H9 (cell line): ENCODE data around the gene MYRIP. TPM values are rescaled to one million over a fixed set of nuclear protein-coding genes. Genes with fewer than 3 reads are reported as not detected.

Source experiments
- DNase-seq: peaks from one replicate; pipeline ENCODE4 v3.0.0-alpha.2; 2017
- H2AFZ ChIP-seq: one replicate; pipeline ENCODE4 v1.6.1; 2013; ENCODE audit warnings: mild to moderate bottlenecking, low read length, control low read depth, moderate library complexity
- H2AK5ac ChIP-seq: 2 replicates; pipeline ENCODE4 v1.6.1; 2013; ENCODE audit warnings: low read length, control low read depth, mixed read lengths; ENCODE audit not compliant: insufficient read length
- H2BK120ac ChIP-seq: one replicate; pipeline ENCODE4 v1.6.1; 2013; ENCODE audit warnings: low read depth, mild to moderate bottlenecking, low read length, control low read depth, inconsistent platforms; ENCODE audit not compliant: poor library complexity, severe bottlenecking
- H2BK12ac ChIP-seq: 2 replicates; pipeline ENCODE4 v1.6.1; 2013; ENCODE audit warnings: low read length, control low read depth, mixed read lengths, low read depth; ENCODE audit not compliant: insufficient read length
- H2BK15ac ChIP-seq: 2 replicates; pipeline ENCODE4 v1.6.1; 2013; ENCODE audit warnings: low read depth, low read length, control low read depth
- H2BK20ac ChIP-seq: one replicate; pipeline ENCODE4 v1.6.1; 2013; ENCODE audit warnings: low read depth, mild to moderate bottlenecking, low read length, control low read depth, inconsistent platforms; ENCODE audit not compliant: poor library complexity, severe bottlenecking
- H2BK5ac ChIP-seq: 2 replicates; pipeline ENCODE4 v1.6.1; 2013; ENCODE audit warnings: low read length, control low read depth, mixed read lengths; ENCODE audit not compliant: insufficient read length
- H3K14ac ChIP-seq: 2 replicates; pipeline ENCODE4 v1.6.1; 2013; ENCODE audit warnings: low read length, control low read depth; ENCODE audit not compliant: insufficient read depth
- H3K18ac ChIP-seq: 2 replicates; pipeline ENCODE4 v1.6.1; 2013; ENCODE audit warnings: low read depth, mild to moderate bottlenecking, mixed read lengths, low read length, control low read depth; ENCODE audit not compliant: insufficient read length
- H3K23ac ChIP-seq: 2 replicates; pipeline ENCODE4 v1.6.1; 2013; ENCODE audit warnings: low read length, control low read depth, mixed read lengths, low read depth; ENCODE audit not compliant: insufficient read length
- H3K23me2 ChIP-seq: 2 replicates; pipeline ENCODE4 v1.6.1; 2013; ENCODE audit warnings: low read depth, mild to moderate bottlenecking, mixed read lengths, low read length, control low read depth; ENCODE audit not compliant: insufficient read length, poor library complexity, severe bottlenecking
- H3K27ac ChIP-seq: 2 replicates; pipeline ENCODE4 v1.5.1; 2013; ENCODE audit warnings: low read length, control low read depth, mixed read lengths, low read depth; ENCODE audit not compliant: insufficient read length
- H3K27me3 ChIP-seq: 2 replicates; pipeline ENCODE4 v1.6.1; 2013; ENCODE audit warnings: low read length, control low read depth, inconsistent platforms; ENCODE audit not compliant: insufficient read depth
- H3K4ac ChIP-seq: 2 replicates; pipeline ENCODE4 v1.6.1; 2013; ENCODE audit warnings: low read depth, mild to moderate bottlenecking, control low read depth, inconsistent platforms, low read length, moderate library complexity
- H3K4me1 ChIP-seq: 2 replicates; pipeline ENCODE4 v1.6.1; 2013; ENCODE audit warnings: low read length, control low read depth, inconsistent platforms; ENCODE audit not compliant: insufficient read depth
- H3K4me2 ChIP-seq: 2 replicates; pipeline ENCODE4 v1.6.1; 2013; ENCODE audit warnings: low read length, control low read depth, mixed read lengths; ENCODE audit not compliant: insufficient read length, insufficient read depth
- H3K56ac ChIP-seq: 2 replicates; pipeline ENCODE4 v1.6.1; 2013; ENCODE audit warnings: low read depth, mild to moderate bottlenecking, mixed read lengths, low read length, control low read depth; ENCODE audit not compliant: insufficient read length
- H3K79me1 ChIP-seq: 2 replicates; pipeline ENCODE4 v1.6.1; 2013; ENCODE audit warnings: low read depth, mild to moderate bottlenecking, moderate library complexity, low read length, control low read depth, inconsistent platforms; ENCODE audit not compliant: insufficient read depth, poor library complexity, severe bottlenecking
- H3K79me2 ChIP-seq: 2 replicates; pipeline ENCODE4 v1.6.1; 2013; ENCODE audit warnings: low read length, control low read depth, inconsistent platforms; ENCODE audit not compliant: insufficient read depth
- H3K9ac ChIP-seq: 2 replicates; pipeline ENCODE4 v1.6.1; 2013; ENCODE audit warnings: low read length, control low read depth, mixed read lengths; ENCODE audit not compliant: insufficient read length; ENCODE audit errors: extremely low read depth
- H3K9me3 ChIP-seq: one replicate; pipeline ENCODE4 v1.6.1; 2013; ENCODE audit warnings: low read depth, low read length, inconsistent platforms; ENCODE audit not compliant: control insufficient read depth
- H3T11ph ChIP-seq: one replicate; pipeline ENCODE4 v1.6.1; 2013; ENCODE audit warnings: mild to moderate bottlenecking, low read length, control low read depth, inconsistent platforms
- H4K20me1 ChIP-seq: one replicate; pipeline ENCODE4 v1.6.1; 2013; ENCODE audit not compliant: control insufficient read depth, insufficient read length, insufficient read depth
- H4K5ac ChIP-seq: 2 replicates; pipeline ENCODE4 v1.6.1; 2013; ENCODE audit warnings: low read depth, mild to moderate bottlenecking, mixed read lengths, low read length, control low read depth; ENCODE audit not compliant: insufficient read length
- H4K8ac ChIP-seq: replicated peaks from 2 replicates; pipeline ENCODE4 v1.6.1; 2013; ENCODE audit warnings: low read length, control low read depth, mixed read lengths, low read depth; ENCODE audit not compliant: insufficient read length
- H4K91ac ChIP-seq: 2 replicates; pipeline ENCODE4 v1.6.1; 2013; ENCODE audit warnings: low read depth, mild to moderate bottlenecking, moderate library complexity, mixed read lengths, low read length, control low read depth; ENCODE audit not compliant: insufficient read length
- H3K27ac Mint-ChIP-seq, 3 experiments: 2 replicates in 2 of 3; 3 replicates in 1 of 3; pipeline ENCODE4 v1.8.0; 2020 to 2021; ENCODE audit warnings: mixed read lengths in 3 of 3, mild to moderate bottlenecking in 1 of 3, moderate library complexity in 1 of 3
- H3K27me3 Mint-ChIP-seq: 2 replicates; pipeline ENCODE4 v1.8.0; 2021; ENCODE audit warnings: low read depth, mild to moderate bottlenecking, moderate library complexity, mixed read lengths
- H3K36me3 Mint-ChIP-seq, 3 experiments: 2 replicates in 2 of 3; 3 replicates in 1 of 3; pipeline ENCODE4 v1.8.0; 2020 to 2021; ENCODE audit warnings: low read depth in 3 of 3, mixed read lengths in 3 of 3; ENCODE audit not compliant: insufficient read depth in 1 of 3
- H3K4me1 Mint-ChIP-seq, 2 experiments: 2 replicates each; pipeline ENCODE4 v1.8.0; 2020; ENCODE audit warnings: mixed read lengths in 2 of 2
- H3K4me3 Mint-ChIP-seq, 2 experiments: 2 replicates in 1 of 2; 3 replicates in 1 of 2; pipeline ENCODE4 v1.8.0; 2020 to 2021; ENCODE audit warnings: mild to moderate bottlenecking in 2 of 2, mixed read lengths in 2 of 2, moderate library complexity in 1 of 2
- H3K9me3 Mint-ChIP-seq, 2 experiments: 2 replicates in 1 of 2; 3 replicates in 1 of 2; pipeline ENCODE4 v1.8.0; 2020; ENCODE audit warnings: mild to moderate bottlenecking in 2 of 2, mixed read lengths in 2 of 2, moderate library complexity in 1 of 2
- total RNA-seq: library from RNA; stranded (reverse); gene quantifications from 2 replicates; pipeline ENCODE4 v1.2.1, GENCODE V29; 2021
- TF ChIP-seq, protein P1 (sequence below): fragments of 200-600 bp; sonication (generic); conservative IDR thresholded peaks from 3 replicates; pipeline ENCODE4 v1.8.0; 2021; ENCODE audit warnings: antibody characterized with exemption, mild to moderate bottlenecking

Gene MYRIP
- total RNA-seq, 1 experiment from 2014 or later: 1.8 TPM

DNA sequence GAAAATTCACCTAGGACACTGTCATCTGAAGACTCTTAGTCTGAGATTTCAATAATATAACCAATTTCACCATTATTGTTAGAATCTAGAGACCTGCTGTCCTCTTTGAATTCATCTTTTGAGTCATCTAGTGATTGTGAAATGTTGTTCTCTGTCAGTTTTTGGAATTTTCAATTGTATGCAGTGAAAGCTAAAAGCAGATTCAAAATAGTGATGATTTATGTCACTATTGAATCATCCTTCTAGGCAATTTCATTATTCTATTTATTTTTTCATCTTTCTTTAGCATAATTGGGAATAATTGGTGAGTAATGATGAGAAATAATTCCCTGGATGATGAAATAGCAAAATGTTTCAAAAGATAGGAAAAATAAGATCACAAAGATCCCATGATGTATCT lies 398.4 kb downstream of the MYRIP start:
- no peak overlapping the region for H3K56ac ChIP-seq
- peaks cover 4 to 7% of the 10 kb centered on the region in 2 experiments; a peak in 3 of 4 replicates for H3K4me1 Mint-ChIP-seq
- H3T11ph ChIP-seq: no peak overlapping the region
- H3K18ac ChIP-seq: no peak overlapping the region
- no peak overlapping the region for H2BK120ac ChIP-seq
- no peaks in the 10 kb centered on the region for H3K79me2 ChIP-seq
- no peaks in the 10 kb centered on the region for H3K79me1 ChIP-seq
- no peaks in the 10 kb centered on the region for H3K9me3 ChIP-seq
- no peak overlapping the region for H3K4ac ChIP-seq
- H3K4me3 Mint-ChIP-seq: no peak overlapping the region
- H4K5ac ChIP-seq: no peak overlapping the region
- H2AK5ac ChIP-seq: no peak overlapping the region
- H3K23ac ChIP-seq: no peak overlapping the region
- no peak overlapping the region for H4K8ac ChIP-seq
- no peak overlapping the region for H2BK20ac ChIP-seq
- no peak for DNase-seq
- H2BK5ac ChIP-seq: no peak overlapping the region
- H2BK15ac ChIP-seq: no peak overlapping the region
- H4K91ac ChIP-seq: no peak overlapping the region
- H3K27me3 Mint-ChIP-seq: no peaks in the 10 kb centered on the region
- H3K4me1 ChIP-seq: no peaks in the 10 kb centered on the region; the same call in 1 of the 2 replicates
- no peaks in the 10 kb centered on the region for H3K36me3 Mint-ChIP-seq
- TF ChIP-seq, protein P1, sequence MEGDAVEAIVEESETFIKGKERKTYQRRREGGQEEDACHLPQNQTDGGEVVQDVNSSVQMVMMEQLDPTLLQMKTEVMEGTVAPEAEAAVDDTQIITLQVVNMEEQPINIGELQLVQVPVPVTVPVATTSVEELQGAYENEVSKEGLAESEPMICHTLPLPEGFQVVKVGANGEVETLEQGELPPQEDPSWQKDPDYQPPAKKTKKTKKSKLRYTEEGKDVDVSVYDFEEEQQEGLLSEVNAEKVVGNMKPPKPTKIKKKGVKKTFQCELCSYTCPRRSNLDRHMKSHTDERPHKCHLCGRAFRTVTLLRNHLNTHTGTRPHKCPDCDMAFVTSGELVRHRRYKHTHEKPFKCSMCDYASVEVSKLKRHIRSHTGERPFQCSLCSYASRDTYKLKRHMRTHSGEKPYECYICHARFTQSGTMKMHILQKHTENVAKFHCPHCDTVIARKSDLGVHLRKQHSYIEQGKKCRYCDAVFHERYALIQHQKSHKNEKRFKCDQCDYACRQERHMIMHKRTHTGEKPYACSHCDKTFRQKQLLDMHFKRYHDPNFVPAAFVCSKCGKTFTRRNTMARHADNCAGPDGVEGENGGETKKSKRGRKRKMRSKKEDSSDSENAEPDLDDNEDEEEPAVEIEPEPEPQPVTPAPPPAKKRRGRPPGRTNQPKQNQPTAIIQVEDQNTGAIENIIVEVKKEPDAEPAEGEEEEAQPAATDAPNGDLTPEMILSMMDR: no peak
- no peaks in the 10 kb centered on the region for H3K27me3 ChIP-seq
- H3K14ac ChIP-seq: no peak overlapping the region
- H2BK12ac ChIP-seq: no peak overlapping the region
- no peak overlapping the region for H2AFZ ChIP-seq
- no peak overlapping the region for H3K9ac ChIP-seq
- H4K20me1 ChIP-seq: no peaks in the 10 kb centered on the region
- H3K4me2 ChIP-seq: no peak overlapping the region
- H3K9me3 Mint-ChIP-seq: no peaks in the 10 kb centered on the region
- H3K27ac ChIP-seq: no peak overlapping the region
- H3K27ac Mint-ChIP-seq: no peak overlapping the region
- H3K23me2 ChIP-seq: no peaks in the 10 kb centered on the region
